ENCODE results near the gene ATP23. TPM values are rescaled to one million over a fixed set of nuclear protein-coding genes. Genes with fewer than 3 reads are reported as not detected.

Gene ATP23
- total RNA-seq, 6 experiments from 2014 or later = 2.2 to 7.9 (median 3.5) TPM

GRCh38 chr12:58008634-58009033, 67.3 kb downstream of the ATP23 start:
- Histone ChIP-seq H3K27ac (no peak overlapping the region), H3K4me1 (no peaks in the 10 kb centered on the region), H3K4me3 (no peak overlapping the region), H3K27me3 (no peaks in the 10 kb centered on the region), H3K9me3 (no peaks in the 10 kb centered on the region), H3K36me3 (no peaks in the 10 kb centered on the region)
- 19% methylated on average over 3 of the region's 3 CpGs for WGBS (ENCODE audit: insufficient coverage, low coverage, low lambda C conversion rate, missing lambda C conversion rate)
- ATAC-seq (no peak), DNase-seq (no peak)
- intact Hi-C loops (cut with DNase I) = no loop called here
- TF ChIP-seq CTCF (IDR thresholded peaks at IDR 0.05) = no peak
- TF ChIP-seq POLR2A (IDR thresholded peaks at IDR 0.05) = no peak

Other genes with a start within 250 kb of the ATP23 start
- 100 to 1,000 TPM; 179 to 245 (median 210) TPM for gene OS9, start 247.4 kb upstream of the ATP23 start, total RNA-seq
- gene AGAP2, start 202.8 kb upstream of the ATP23 start, total RNA-seq = under 1 TPM; 0.26 to 0.87 (median 0.57) TPM
- 10 to 100 TPM; 15.1 to 34.4 (median 20.6) TPM for gene TSPAN31, start 196.5 kb upstream of the ATP23 start, total RNA-seq
- 10 to 100 TPM; 23.3 to 47.3 (median 31.8) TPM for gene CDK4, start 189.3 kb upstream of the ATP23 start, total RNA-seq
- 1 to 10 TPM; 2.1 to 3.9 (median 3.3) TPM for gene MARCHF9, start 186.5 kb upstream of the ATP23 start, total RNA-seq
- 1 to 10 TPM in 3 of 6 experiments, under 1 TPM in 3; 0.25 to 1.4 (median 0.81) TPM for gene CYP27B1, start 174.5 kb upstream of the ATP23 start, total RNA-seq
- 10 to 100 TPM in 5 of 6 experiments, 1 to 10 TPM in 1; 9.7 to 13.6 (median 10.3) TPM for gene METTL1, start 169.5 kb upstream of the ATP23 start, total RNA-seq
- gene EEF1AKMT3, start 169.0 kb upstream of the ATP23 start, total RNA-seq = 1 to 10 TPM; 3.2 to 5.5 (median 3.7) TPM
- gene TSFM, start 158.8 kb upstream of the ATP23 start, total RNA-seq = 10 to 100 TPM; 25.6 to 40.2 (median 30.9) TPM
- gene AVIL, start 122.8 kb upstream of the ATP23 start, total RNA-seq = 1 to 10 TPM; 1.5 to 6.3 (median 5.0) TPM
- gene CTDSP2, start 94.8 kb upstream of the ATP23 start, total RNA-seq = 10 to 100 TPM; 39.3 to 84.2 (median 64.7) TPM

Measured in right lobe of liver (tissue), 6 donors.